ENCODE measurements around the gene BTBD7. TPM values are rescaled to one million over a fixed set of nuclear protein-coding genes. Genes with fewer than 3 reads are reported as not detected.

The BTBD7 gene
- total RNA-seq, 1 experiment from 2014 or later = 30.8 TPM

GRCh38 chr14:93302688-93303581 is 29.9 kb downstream of the BTBD7 start:
- Histone ChIP-seq H3K27me3 (ENCODE audit: insufficient read depth, low read length) (no peaks in the 10 kb centered on the region), H3K36me3 (ENCODE audit: control insufficient read depth in 1 of 2, insufficient read depth in 2 of 2, low read length in 2 of 2) (no peaks in the 10 kb centered on the region), H3K27ac (ENCODE audit: low read depth, low read length) (peak overlapping the region; percentile 64; the same call in 1 of the 2 replicates), H3K79me2 (ENCODE audit: insufficient read depth, low read length) (peaks cover 81% of the 10 kb centered on the region), H3K4me2 (ENCODE audit: low read length) (peak overlapping the region; percentile 66; the same call in 1 of the 2 replicates), H3K4me1 (ENCODE audit: control insufficient read depth in 1 of 2, insufficient read depth in 2 of 2, low read length in 2 of 2) (peaks cover 15 to 32% of the 10 kb centered on the region in 2 experiments), H2AFZ (ENCODE audit: low read depth, low read length, poor library complexity, severe bottlenecking) (no peak overlapping the region), H3K4me3 (replicated peaks in 1 of 2; ENCODE audit: low read depth in 1 of 2, low read length in 2 of 2) (no peak overlapping the region), H3K9ac (ENCODE audit: low read length) (no peak overlapping the region; the same call in 1 of the 2 replicates), H4K20me1 (ENCODE audit: insufficient read depth) (no peaks in the 10 kb centered on the region), H3K9me2 (ENCODE audit: insufficient read depth) (no peaks in the 10 kb centered on the region), H3K9me3 (ENCODE audit: control insufficient read depth in 1 of 2, insufficient read depth in 1 of 2, low read depth in 1 of 2, low read length in 2 of 2) (no peaks in the 10 kb centered on the region)
- intact Hi-C loops (cut with micrococcal nuclease) = no loop called here
- ChIA-PET POLR2A (interaction anchor here (1.5 kb wide), 1 partner anchor 15 kb away, joined by 3 read pairs; no protein-coding TSS in a partner anchor), CTCF (no interaction called here), RAD21 (ENCODE audit: low non-redundant PET in 1 of 2, low total read pairs in 2 of 2, uncharacterized antibody in 2 of 2, unreplicated experiment in 2 of 2) (no interaction called here)
- TF ChIP-seq TCF7L2 (IDR thresholded peaks at IDR 0.05; ENCODE audit: borderline replicate concordance, extremely low read depth, insufficient read depth, insufficient read length) = no peak
- TF ChIP-seq SP1 (IDR thresholded peaks at IDR 0.05; ENCODE audit: low read depth) = no peak
- no peak for TF ChIP-seq SIN3A (IDR thresholded peaks at IDR 0.05; ENCODE audit: low read depth)
- TF ChIP-seq, protein P1, sequence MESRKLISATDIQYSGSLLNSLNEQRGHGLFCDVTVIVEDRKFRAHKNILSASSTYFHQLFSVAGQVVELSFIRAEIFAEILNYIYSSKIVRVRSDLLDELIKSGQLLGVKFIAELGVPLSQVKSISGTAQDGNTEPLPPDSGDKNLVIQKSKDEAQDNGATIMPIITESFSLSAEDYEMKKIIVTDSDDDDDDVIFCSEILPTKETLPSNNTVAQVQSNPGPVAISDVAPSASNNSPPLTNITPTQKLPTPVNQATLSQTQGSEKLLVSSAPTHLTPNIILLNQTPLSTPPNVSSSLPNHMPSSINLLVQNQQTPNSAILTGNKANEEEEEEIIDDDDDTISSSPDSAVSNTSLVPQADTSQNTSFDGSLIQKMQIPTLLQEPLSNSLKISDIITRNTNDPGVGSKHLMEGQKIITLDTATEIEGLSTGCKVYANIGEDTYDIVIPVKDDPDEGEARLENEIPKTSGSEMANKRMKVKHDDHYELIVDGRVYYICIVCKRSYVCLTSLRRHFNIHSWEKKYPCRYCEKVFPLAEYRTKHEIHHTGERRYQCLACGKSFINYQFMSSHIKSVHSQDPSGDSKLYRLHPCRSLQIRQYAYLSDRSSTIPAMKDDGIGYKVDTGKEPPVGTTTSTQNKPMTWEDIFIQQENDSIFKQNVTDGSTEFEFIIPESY (IDR thresholded peaks at IDR 0.05; ENCODE audit: extremely low read depth, insufficient replicate concordance, low read length) = no peak
- no peak for TF ChIP-seq ZNF274 (IDR thresholded peaks at IDR 0.05; ENCODE audit: low read depth, low read length)
- no peak for TF ChIP-seq POLR2AphosphoS5 (IDR thresholded peaks at IDR 0.05; ENCODE audit: low read depth, low read length)
- no peak for TF ChIP-seq RAD21 (IDR thresholded peaks at IDR 0.05; ENCODE audit: low read depth)
- TF ChIP-seq ZFX (IDR thresholded peaks at IDR 0.05) = no peak
- TF ChIP-seq REST (IDR thresholded peaks at IDR 0.05; ENCODE audit: low read depth) = no peak
- no peak for TF ChIP-seq EZH2phosphoT487 (IDR thresholded peaks at IDR 0.05; ENCODE audit: borderline replicate concordance)
- no peak for TF ChIP-seq YY1 (IDR thresholded peaks at IDR 0.05; ENCODE audit: extremely low read depth, insufficient replicate concordance, low read depth, low read length)
- TF ChIP-seq CEBPB (IDR thresholded peaks at IDR 0.05; ENCODE audit: low read depth) = no peak
- TF ChIP-seq POLR2A (IDR thresholded peaks at IDR 0.05; ENCODE audit: borderline replicate concordance, extremely low read depth, insufficient read depth, insufficient read length) = no peak
- no peak for TF ChIP-seq EZH2 (IDR thresholded peaks at IDR 0.05)
- DNase-seq (ENCODE audit: low read depth, low spot score) (no peak), ATAC-seq (0 out of 2 replicates have a peak, but pooled peaks have one; percentile 2)
- BruUV-seq (replicated peaks) = no TSS peak
